Activated T-helper 9 cell treated with anti-CD3 and anti-CD28 coated beads, Interleukin-2, amount 50 U/mL, for 16 hours (primary cell): ENCODE measurements around the gene GSPT1.

ENCODE experiments used
- DNase-seq: peaks from one replicate; pipeline ENCODE4 v3.0.0-alpha.2; 2020; ENCODE audit warnings: low read depth

The GSPT1 gene

DNA sequence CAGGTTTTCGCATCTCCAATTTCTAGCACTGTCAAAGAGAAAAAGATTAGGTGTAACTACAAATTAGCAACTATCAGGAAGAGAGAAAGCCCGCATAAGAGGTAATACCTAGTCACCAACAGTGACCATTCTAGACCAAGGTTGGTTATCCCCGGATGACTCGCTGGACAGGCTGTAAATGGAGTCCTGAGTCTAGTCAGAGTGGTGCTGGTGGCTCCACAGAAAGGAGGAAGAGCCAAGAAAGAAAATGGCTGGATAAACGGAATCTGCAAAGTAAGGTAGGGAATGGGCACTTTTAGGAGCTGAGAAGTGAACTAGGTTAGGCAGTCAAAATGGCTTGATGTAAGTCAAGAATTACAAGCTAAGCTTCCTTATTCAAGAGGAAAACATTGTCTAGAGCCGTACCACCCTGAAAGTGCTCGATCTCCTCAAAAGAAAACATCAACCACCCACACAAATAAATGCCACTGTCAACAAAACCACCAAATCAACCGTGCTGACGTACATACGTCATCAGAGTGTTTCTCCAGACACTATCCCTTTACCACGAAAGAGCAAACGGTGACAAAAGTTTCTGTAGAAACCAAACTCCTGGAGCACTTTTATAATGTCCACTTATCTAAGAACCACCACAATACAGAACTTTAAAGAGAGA lies 2.2 kb downstream of the GSPT1 start:
- no peak for DNase-seq

GRCh38 chr16:11909653-11910545 lies 5.9 kb downstream of the GSPT1 start:
- DNase-seq, result no peak

DNA sequence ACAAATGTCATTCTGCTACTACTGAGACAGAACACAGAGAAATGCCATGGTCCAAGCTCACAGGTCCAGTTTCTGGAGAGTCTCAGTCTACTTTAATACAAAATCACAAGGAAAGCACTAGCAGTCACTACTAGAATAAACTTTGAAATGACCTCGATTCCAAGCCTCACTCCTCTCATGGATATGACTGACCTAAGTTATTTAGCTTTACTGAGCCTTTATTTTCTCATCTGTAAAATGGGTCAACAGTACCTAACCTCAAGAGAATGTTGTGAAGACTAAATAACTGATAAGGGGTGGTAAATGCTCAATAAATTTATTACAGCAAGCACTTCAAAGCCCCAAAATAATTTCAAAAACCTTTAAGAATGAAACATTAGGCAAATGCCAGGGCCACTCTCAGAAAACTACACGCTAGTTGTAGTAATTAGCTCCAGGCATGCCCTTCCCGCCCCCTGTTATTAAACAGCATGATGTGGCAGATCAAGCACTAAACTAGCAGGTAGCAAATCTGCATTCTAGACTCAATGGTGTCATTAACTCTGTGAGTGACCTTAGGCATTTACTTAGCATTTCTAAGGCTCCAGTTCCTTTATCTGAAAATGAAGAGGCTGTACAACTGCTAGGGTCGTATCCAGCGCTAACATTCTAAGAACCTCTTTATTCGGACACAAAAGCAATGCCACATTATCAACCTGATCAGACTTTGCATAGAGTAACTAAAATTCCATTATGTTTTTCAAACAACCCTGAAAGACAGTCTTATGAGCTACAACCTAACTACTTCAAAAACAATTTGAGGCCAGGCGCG lies 8.4 kb downstream of the GSPT1 start:
- no peak for DNase-seq

- DNase-seq, result no peak
These were observed 11.8 kb downstream of the GSPT1 start for GRCh38 chr16:11903906-11904305.

- DNase-seq, result no peak
These were observed 14.7 kb downstream of the GSPT1 start for GRCh38 chr16:11901091-11901490.

- DNase-seq, result no peak
These were observed 19.1 kb downstream of the GSPT1 start for GRCh38 chr16:11896486-11897176.

DNA sequence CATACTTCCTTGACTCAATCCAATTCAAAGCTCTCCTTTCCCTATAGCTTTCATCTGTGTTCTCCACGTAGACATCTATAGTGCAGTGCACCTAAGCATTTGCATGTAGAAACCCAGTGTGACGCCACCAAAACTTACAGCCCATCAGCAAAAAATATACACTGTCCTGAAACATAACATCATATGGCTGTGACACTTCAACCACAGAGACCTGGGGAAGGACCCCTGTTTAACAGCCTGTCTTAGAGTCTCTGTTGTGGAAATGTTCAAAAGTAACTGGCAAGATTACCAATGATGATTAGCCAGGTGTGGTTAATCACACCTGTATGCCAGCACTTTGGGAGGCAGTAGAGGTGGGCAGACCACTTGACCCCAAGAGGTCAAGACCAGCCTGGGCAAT lies 22.2 kb downstream of the GSPT1 start:
- DNase-seq, result no peak

DNA sequence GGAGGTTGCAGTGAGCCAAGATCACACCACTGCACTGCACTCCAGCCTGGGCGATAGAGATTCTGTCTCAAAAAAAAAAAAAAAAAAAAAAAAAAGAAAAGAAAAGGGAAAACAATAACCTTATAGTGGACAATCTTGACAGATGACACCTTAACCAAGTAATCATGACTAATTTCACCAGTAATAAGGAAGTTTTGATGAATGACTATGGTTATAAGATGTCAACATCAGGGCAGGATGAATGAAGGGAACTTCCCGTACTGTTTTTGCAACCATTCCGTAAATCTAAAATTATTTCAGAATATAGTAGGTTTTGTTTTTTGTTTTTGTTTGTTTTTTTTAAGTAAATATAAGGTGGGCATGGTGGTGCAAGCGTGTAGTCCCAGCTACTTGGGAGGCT lies 23.0 kb downstream of the GSPT1 start:
- no peak for DNase-seq

- no peak for DNase-seq
These were observed 25.4 kb downstream of the GSPT1 start for GRCh38 chr16:11890231-11890965.

GRCh38 chr16:11886881-11887280 lies 28.9 kb downstream of the GSPT1 start:
- no peak for DNase-seq

- DNase-seq, result no peak
These were observed 31.7 kb downstream of the GSPT1 start for GRCh38 chr16:11884035-11884434.

DNA sequence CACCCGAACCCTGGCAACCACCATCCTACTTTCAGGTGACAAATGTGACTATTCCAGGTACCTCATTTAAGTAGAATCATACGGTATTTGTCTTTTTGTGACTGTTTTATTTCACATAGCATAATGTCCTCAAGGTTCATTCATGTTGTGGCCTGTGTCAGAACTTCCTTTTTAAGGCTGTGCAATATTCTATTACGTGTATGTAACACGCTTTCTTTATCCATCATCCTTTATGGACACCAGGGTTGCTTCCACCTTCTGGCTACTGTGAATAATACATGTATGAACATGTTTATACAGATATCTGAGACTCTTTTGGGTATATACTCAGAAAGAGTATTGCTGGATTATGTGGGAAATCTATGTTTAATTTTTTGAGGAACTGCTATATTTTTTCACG lies 35.7 kb downstream of the GSPT1 start:
- no peak for DNase-seq

DNA sequence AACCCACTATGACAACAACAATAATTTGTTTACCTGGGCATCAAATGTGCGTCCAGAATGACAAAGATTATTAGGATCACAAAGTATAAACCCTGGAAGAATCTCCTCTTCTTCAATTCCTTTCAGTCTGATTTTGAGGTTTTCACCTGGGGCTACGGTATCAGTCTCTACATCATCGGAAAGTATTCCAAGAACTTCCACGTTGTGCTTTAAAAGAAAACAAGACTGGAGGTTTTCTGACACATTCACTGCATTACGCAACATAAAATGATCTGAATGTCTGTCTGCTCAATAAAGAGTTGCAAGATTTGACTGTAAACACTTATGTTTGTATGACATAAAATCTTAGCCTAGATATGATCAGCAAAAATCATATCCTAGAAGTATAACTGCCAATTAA lies 38.4 kb downstream of the GSPT1 start:
- no peak for DNase-seq

DNA sequence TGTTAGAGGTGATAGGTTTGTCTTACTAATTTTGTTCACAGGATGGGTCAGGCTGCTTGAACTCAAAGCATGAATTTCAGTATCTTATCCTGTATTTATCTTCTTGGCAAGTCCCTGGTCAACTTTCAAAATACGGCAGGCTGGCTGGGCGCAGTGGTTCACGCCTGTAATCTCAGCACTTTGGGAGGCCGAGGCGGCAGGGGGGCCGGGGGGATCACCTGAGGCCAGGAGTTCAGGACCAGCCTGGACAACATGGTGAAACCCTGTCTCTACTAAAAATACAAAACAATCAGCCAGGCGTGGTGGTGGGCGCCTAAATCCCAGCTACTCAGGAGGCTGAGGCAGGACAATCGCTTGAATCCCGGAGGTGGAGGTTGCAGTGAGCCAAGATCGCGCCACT lies 39.5 kb downstream of the GSPT1 start:
- no peak for DNase-seq

DNA sequence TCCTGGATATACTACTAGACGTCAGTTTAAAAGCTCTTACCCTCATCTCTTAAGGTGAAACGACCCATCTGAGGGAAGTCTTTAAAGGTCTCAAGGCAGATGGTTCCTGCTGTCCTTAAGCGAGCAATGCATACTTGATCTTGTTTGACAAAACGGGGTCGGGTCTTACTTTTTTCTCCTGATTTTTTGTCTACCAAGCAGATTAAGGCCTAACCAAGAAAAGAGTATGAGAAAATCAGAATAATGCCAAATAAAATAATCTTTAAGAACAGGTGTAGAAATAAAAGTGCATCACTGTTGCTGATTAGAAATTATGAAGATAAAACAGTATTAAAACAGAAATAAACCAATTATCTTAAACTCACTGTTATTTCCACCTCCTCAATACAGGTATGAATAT lies 40.0 kb downstream of the GSPT1 start:
- no peak for DNase-seq

DNA sequence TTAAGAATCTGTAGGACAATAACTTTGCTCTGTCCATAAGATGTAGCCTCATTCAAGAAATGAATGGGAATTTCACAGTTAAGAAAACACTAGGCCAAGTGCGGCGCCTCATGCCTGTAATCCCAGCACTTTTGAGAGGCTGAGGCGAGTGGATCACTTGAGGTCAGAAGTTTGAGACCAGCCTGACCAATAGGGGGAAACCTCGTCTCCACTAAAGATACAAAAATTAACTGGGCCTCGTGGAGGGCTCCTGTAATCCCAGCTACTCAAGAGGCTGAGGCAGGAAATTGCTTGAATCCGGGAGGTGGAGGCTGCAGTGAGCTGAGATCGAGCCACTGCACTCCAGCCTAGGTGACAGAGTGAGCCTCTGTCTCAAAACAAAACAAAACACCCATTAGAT lies 44.6 kb downstream of the GSPT1 start:
- no peak for DNase-seq

GRCh38 chr16:11870399-11870798 lies 45.4 kb downstream of the GSPT1 start:
- no peak for DNase-seq

DNA sequence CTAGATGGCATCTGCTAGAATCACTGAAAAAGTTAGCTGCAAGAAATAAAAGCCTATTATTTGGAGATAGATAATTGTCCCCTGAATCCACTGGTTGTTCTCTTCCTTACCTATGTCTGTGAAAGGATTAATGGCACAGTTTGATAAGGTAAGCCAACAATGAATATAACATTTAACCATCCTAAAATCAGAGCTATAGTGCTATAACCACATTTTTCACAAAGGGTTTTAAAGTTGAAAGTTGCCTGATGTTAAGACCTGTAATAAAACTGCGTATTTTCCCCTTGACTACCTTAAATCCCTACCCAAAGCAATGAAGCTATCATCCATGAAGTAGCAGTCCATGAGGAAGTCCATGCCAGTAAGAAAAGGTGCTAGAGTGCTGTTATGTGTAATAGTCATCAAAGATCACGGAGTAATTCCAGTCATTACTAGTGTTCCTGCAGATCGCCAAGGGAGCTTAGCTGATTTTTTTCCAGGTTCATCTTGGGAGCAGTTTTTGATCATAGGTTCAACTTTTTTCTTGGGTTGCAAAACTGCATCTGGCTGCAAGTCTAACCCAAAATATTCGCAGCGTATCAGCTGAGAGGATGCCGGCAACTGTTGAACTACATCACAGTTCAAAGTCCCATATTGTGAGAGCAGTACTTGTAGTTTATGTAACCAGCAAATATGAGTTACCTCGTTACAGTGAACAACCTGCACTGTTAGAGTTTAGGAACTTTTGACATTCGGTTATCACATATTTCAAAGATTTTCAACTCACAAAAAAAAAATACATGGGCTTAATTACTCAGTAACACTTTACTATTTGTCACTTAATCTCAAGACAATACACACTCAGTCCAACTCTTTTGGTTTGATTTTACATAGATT lies 46.2 kb downstream of the GSPT1 start:
- DNase-seq, result no peak

DNA sequence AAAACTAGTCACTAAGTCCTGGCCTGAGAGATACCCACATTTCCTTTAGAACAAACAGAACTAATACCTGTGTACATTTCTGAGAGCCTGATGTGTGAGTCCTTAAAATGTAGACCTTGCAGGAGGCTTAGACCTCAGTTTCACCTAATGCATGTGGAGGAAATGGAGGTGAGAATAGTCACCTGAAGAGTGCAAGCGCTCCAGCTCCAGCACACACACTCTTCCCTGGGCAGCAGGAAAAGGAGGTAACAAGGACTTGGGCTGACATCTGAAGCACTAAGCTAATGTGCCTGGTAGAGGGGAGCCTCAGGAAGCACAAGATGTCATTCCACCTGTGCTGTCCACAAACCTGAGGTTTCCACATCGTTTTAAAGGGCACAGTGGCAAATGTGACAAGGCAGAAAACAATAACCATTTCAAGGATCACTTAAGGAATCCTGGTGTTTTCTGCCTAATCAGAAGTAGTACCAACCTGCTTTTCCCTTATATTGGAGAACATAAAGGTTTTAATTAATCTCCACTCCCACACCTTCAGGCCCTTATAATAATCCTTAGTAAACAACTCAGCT lies 47.3 kb downstream of the GSPT1 start:
- DNase-seq, result no peak

DNA sequence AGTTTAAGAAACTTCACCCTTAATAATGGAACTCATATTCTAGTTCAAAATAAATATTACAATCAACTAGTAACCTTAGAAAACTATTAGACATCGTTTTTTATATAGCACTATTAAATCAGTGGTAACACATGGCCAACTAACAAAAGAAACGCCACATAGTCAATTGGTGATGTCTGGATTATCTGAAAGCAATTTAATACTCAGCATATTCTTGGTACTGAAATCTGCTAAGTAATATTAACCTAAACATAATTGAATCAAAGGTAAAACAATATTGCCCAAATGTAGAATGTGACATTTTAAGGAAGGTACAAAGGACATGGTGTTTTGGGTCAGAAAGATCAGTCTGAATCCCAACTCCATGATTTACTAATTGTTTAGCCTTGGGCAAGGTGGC lies 53.3 kb downstream of the GSPT1 start:
- no peak for DNase-seq
